ENCODE measurements around the gene TTC19.
"Not testable (repeated sequence)": the region's sequence is repeated elsewhere in the genome, so short reads cannot be mapped to it uniquely, and the experiment has no call there.

Gene TTC19

DNA sequence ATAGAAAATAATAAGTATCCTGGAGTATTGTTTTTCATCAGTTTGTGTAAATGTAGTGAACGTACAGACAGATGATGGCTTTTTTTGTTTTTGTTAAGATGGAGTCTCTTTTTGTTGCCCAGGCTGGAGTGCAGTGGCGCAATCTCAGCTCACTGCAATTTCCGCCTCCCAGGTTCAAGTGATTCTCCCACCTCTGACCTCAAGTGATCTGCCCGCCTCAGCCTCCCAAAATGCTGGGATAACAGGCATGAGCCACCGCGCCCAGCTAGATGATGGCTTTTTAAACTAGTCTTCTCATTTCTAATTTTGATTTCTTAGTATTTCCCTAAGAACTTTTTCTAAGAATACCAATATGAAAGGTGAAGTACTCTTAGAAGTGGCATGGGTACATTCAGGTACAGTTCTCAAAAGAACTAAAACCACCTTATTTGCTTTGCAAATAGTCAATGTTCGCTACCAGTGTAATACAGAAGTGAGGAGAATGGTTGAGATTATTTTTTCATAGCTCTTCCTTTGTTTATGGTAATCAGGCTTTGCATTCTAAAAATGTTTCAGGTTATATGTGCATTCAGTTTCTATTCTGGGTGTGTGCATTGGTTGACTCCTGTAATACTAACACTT lies 34.2 kb downstream of the TTC19 start:
- no peak for DNase-seq (ENCODE audit: low read depth)

DNA sequence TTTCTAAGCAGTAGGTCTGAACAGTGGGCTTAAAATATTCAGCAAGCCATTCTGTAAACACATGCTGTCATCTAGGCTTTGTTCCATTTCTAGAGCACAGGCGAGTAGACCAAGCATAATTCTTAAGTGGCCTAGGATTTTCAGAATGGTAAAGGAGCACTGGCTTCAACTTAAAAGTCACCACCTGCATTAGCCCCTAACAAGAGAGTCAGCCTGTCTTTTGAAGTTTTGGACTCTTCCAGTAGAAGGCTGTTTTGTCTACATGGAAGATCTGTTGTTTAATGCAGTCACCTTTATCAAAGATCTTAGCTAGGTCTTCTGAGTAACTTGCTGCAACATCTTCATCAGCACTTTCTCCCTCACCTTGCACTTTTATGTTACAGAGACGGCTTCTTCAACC lies 36.6 kb downstream of the TTC19 start:
- DNase-seq (ENCODE audit: low read depth) = no peak

DNA sequence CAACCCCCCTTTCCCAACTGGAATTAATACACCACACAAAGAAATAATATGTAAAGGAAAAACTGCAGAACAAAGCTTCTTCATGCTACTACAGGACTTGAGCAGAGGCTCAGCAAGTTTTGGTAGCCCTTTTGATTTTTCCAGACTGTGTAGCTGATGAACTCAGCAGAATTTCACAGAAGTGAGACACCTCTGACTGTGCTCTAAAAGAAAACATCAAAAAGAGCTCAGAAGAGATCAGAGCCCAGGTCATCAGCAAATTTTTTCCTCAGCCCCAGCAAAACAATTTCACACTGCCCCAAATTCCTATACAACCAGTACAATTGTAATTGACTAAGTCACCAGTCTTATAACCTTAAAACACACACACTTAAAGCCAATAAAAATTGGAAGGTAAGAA lies 38.0 kb downstream of the TTC19 start:
- peak; percentile 17 for DNase-seq (ENCODE audit: low read depth)

DNA sequence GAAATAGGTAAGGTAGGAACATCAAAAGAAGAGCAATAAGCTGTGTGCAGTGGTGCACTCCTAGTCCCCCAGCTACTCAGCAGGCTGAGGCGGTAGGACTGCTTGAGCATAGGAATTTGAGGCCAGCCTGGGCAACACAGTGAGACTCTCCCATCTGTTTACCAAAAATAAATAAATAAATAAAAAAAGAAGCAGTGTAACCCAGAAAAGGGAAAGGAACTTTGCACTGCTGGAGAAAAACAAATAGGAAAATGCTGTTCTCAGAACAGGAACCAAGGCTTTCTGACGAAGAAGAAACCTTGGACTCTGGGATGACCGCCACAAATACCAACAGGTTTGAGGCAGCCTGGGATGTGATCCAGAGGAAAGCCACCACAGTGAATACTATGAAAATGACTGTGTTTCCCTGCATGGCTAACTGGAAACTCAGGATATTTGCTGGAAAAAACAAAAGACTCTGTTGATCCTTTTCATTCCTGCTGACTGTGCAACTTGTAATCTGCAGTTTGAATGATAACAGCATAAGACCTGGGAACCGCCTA lies 41.2 kb downstream of the TTC19 start:
- DNase-seq (ENCODE audit: low read depth) = peak; percentile 62

DNA sequence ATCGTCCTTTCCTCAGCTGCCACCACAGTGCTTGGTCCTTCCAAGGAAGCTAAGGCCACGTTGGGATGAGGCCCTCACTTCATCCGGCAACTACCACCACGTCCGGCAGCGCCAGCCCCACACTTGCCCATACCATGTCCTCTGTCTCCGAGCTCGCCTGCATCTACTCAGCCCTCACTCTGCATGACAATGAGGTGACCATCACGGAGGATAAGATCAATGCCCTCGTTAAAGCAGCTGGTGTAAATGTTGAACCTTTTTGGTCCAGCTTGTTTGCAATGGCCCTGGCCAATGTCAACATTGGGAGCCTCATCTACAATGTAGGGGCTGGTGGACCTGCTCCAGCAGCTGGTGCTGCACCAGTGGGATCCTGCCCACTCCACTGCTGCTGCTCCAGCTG lies 44.9 kb downstream of the TTC19 start:
- DNase-seq (ENCODE audit: low read depth) = no peak

DNA sequence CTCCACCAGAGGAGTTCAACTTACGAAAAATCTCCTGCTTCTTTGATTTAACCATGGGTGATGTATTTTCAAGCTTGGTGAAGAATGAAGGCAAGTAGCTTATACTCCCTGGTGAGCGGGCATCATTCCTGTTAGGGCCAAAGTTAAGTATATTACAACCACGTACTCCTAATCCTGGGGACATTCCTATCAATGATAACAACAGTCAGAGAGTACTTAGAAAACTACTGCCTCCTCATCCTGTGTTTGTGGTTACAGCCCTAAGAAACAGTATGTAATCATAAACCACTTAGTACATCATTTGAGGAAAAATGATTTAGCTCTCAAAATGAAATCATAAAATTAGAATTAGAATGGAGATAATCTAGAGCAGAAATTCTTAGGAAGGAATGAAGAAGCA lies 47.3 kb downstream of the TTC19 start:
- DNase-seq (ENCODE audit: low read depth) = peak; percentile 28

DNA sequence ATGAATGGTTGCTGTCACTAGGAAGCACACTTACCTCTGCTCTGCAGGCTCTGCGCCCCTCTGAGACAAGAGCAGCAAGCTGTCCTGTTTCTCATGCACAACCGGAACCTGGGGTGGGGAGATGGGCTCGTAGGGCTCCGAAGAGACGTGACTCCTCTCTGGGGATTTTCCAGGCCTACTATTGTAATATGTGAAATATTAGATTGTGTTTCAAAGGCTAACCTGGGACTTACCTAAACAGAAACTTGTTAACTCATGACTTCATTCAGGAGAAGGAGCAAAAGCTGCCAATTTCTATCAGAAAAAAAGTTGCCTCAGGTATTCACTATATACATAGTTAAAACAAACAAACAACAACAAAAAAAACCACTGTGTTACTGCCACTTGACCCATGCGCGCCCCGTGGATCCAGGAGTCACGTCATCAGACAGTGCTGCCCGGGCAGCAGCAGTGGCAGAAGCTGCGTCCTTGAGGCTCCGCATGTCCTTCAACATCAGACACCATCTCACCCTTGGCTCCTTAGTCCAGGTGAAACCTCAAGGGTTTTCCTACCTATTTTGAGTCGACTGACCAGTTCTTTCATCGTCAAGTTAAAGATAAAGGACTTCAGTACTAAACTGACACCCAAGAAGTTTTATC lies 49.3 kb downstream of the TTC19 start:
- no peak for DNase-seq (ENCODE audit: low read depth)

DNA sequence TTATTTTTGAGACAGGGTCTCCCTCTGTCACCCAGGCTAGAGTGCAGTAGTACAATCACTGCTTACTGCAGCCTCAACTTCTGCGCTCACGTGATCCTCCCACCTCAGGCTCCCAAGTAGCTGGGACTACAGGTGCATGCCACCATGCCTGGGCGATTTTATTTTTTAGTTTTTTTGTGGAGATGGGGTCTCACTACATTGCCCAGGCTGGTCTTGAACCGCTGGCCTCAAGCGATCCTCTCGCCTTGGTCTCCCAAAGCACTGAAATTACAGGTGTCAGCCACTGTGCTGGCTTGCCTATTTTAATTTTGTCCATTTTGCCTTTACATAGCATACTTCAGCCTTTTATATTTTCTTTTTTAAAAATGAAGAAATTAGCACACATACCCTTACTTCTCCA lies 51.2 kb downstream of the TTC19 start:
- no peak for DNase-seq (ENCODE audit: low read depth)

DNA sequence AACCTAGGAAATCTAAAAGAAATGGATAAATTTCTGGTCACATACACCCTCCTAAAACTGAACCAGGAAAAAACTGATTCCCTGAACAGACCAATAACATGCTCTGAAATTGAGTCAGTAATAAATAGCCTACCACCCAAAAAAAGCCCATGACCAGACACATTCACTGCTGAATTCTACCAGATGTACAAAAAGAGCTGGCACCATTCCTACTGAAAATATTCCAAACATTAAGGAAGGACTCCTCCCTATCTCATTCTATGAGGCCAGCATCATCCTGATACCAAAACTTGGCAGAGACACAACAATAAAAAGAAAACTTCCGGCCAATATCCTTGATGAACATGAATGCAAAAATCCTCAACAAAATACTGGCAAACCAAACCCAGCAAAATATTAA lies 52.9 kb downstream of the TTC19 start:
- peak; percentile 8 for DNase-seq (ENCODE audit: low read depth)

DNA sequence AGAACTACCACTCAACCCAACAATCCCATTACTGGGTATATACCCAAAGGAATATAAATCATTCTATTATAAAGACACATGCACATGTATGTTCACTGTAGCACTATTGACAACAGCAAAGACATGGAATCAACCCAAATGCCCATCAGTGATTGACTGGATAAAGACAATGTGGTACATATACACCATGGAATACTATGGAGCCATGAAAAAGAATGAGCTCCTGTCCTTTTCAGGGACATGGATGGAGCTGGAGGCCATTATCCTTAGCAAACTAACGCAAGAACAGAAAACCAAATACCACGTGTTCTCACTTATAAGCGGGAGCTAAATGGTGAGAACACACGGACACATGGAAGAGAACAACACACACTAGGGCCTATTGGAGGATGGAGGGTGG lies 55.5 kb downstream of the TTC19 start:
- not testable (repeated sequence) for DNase-seq (ENCODE audit: low read depth)

DNA sequence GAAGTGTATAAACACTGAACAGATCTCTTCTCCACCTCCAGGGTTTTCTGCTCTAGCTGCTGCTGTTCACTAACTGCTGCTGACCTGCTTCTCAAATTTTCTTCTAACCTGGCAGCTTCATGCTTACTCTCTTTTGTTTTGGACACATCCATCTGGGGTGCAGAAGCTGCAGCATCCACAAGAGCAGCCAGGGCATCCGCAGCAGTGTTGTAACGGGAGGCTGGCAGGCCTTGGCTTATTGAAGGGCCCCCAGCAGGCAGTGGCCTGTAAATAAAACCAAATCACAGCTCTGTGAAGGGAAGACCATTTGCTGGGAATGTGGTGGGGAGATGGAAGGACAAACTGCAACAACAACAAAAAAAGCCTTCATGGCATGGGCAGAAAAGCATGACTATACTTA lies 62.0 kb downstream of the TTC19 start:
- DNase-seq (ENCODE audit: low read depth) = no peak

DNA sequence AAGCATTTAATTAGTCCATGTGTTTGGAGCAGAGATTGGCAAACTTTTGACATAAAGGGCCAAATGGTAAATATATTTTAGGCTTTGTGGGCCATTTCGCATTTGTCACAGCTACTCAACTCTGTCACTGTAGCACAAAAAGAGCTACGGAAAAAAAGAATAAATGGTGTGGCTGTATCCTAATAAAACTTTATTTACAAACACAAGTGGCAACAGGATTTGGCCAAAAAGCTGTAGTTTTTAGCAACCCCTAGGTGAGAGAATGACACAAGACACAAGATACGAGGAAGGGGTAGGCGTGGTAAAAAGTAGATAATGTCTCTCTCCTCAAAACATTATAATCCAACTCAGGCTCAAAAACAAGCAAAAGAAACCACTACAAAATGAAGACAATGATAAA lies 66.5 kb downstream of the TTC19 start:
- DNase-seq (ENCODE audit: low read depth) = no peak

DNA sequence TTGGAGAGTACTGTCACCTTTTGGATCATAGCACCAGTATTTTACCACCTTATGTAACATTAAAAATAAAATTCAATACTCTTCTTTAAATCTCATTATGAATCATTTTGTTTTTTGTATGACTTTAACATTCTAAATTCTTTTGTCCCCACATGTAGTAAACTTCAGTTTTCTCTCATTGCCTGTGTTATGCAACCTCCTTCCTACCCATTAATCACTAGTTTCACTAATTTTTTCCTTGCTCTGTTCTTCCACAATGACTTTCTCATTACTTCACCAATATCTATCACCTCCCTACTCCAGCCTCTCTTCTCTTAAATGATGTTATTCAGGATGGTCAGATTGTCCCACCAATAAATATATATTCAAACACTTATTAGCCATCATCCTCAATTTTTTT lies 68.7 kb downstream of the TTC19 start:
- DNase-seq (ENCODE audit: low read depth) = no peak

DNA sequence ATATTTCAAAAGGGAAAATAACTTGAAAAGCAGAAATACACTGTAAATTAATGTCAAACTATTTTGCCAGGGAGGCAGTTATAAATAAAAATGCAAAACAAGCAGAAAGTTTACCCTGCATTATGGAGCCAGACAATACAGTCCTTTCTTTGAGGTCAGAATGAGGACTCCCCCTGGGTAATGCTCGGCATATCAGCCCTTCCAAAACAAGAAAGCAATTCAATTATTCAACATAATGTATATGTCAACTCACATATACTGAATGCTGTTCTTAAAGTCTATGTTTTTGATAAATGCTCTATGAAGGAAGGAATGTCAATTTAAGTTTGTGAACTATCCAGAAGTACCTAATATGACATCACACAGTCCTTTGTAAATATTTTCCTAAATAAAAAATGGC lies 72.4 kb downstream of the TTC19 start:
- DNase-seq (ENCODE audit: low read depth) = no peak

DNA sequence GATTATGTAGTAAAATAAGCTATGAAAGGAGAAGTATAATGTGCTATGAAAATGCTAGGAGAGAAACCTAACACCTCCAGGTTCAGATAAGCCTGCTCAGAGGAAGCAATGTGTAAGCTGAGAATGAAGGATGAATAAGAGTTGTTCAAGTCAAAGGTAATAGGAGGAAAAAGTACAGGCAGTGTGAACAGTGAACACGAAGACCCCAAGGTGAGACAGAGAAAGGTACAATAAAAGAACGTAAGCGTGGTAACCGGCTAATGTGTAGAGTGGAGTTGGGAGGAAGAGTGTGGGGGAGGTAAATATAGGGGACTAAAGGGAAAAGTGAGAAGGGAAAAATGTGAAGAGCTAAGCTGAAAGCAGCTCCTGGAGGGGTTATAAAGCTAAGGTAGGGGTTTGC lies 74.2 kb downstream of the TTC19 start:
- no peak for DNase-seq (ENCODE audit: low read depth)

DNA sequence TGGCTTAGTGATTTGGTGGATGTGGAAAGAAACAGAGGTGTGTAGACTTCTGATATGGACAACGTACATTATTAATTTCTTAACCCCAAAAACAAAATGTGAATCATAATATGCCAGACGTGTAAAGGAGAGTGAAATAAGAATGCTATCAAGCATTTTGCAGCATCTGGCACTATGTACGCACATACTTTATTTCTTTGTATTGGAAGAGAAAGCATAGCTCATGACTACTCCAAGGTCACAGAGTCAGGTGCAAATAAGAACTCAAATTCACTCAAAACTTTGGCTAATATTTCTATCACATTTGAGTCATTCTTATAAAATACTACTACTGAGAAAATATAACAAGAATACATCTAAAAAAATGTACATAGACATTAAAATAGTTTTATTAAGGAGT lies 74.8 kb downstream of the TTC19 start:
- no peak for DNase-seq (ENCODE audit: low read depth)

DNA sequence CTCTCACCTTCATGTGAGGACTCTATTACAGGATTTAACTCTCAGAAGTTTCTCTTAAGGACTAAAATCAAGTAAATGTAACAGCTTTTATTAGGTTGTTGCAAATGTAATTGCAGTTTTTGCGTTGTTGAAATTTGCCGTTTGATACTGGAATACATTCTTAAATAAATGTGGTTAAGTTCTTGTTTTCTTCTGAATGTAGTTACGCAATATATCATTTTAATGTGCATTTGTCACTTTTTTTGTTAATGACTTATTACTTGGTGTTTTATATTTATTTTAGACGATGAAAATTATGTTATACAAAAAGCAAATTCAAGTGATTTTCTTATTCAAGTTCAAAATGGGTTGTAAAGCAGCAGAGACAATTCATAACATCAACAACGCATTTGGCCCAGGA lies 76.3 kb downstream of the TTC19 start:
- no peak for DNase-seq (ENCODE audit: low read depth)
